ENCODE data around the gene NONO. TPM values are rescaled to one million over a fixed set of nuclear protein-coding genes. Genes with fewer than 3 reads are reported as not detected.
A peak's percentile ranks its signal among the peaks of the same experiment; 100 is the strongest.

The NONO gene
- total and polyA plus RNA-seq, 2 experiments from 2014 or later, result 342 to 656 TPM

DNA sequence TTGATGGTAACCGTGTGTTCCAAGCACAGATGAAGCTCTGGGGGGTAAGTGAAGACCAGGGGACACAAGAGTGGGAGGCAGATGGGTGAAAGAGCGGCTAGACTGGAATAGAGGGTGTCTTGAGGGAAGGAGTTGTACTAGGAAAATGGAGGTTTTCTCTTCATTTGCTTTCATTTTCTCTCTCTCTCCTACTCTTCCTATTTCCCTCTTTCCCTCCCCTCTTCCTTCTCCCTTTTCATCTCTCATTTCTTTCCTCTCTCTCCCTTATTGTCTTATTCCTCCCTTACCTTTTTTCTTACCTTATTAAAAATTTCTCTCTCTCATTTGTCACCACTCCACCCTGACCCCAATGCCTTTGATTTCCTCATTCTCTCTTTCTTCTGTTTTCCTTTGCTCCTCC lies 21.1 kb downstream of the NONO start:
- TF ChIP-seq EZH2phosphoT487 (IDR thresholded peaks at IDR 0.05; ENCODE audit: unreplicated experiment), result no peak
- Mint-ChIP-seq H3K27ac (no peak overlapping the region), H3K4me3 (no peak overlapping the region), H3K9me3 (no peaks in the 10 kb centered on the region), H3K27me3 (ENCODE audit: insufficient read depth, low read depth, poor library complexity) (peaks cover 4% of the 10 kb centered on the region), H3K4me1 (peaks cover 14% of the 10 kb centered on the region; the same call in 2 of the 3 replicates), H3K36me3 (ENCODE audit: low read depth) (peaks cover 51% of the 10 kb centered on the region)
- Histone ChIP-seq H3F3A (replicated peaks; ENCODE audit: low read depth) (no peaks in the 10 kb centered on the region), H3K79me2 (replicated peaks; ENCODE audit: insufficient read depth) (no peaks in the 10 kb centered on the region), H2AFZ (no peak overlapping the region), H3K36me3 (ENCODE audit: insufficient read depth) (no peaks in the 10 kb centered on the region; the same call in 1 of the 2 replicates), H3K9me2 (ENCODE audit: insufficient read depth) (no peaks in the 10 kb centered on the region), H4K20me1 (replicated peaks; ENCODE audit: insufficient read depth) (no peaks in the 10 kb centered on the region), H3K4me3 (no peak overlapping the region), H3K4me2 (no peak overlapping the region), H3K4me1 (ENCODE audit: insufficient read depth) (no peaks in the 10 kb centered on the region), H3K27ac (ENCODE audit: low read depth) (no peak overlapping the region), H3K27me3 (ENCODE audit: insufficient read depth) (no peaks in the 10 kb centered on the region)
- ATAC-seq (no peak), DNase-seq (ENCODE audit: low spot score) (no peak)

DNA sequence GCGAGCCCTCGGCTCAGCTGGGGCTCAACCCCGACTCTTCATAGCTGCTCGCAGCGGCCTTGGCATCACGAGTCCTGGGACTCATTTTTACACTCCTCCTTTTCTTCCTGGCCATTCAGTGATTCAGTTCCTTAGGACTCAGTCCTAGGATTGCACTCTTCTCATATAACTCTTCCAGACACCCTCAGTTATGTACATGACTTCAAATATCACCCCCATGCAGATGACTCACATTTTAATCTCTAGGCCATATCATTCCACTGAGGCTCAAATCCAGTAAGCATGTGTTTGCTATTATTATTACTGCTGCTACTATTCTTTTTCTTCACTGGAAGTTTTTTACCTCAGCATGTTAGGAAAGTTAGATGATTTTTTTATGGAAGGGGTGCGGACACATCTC lies 32.5 kb downstream of the NONO start:
- Histone ChIP-seq H3K79me2 (replicated peaks; ENCODE audit: insufficient read depth) (no peaks in the 10 kb centered on the region), H4K20me1 (replicated peaks; ENCODE audit: insufficient read depth) (no peaks in the 10 kb centered on the region), H3K4me2 (no peak overlapping the region), H3K4me3 (no peak overlapping the region), H3K27me3 (ENCODE audit: insufficient read depth) (no peaks in the 10 kb centered on the region), H2AFZ (no peak overlapping the region), H3K9me2 (ENCODE audit: insufficient read depth) (no peaks in the 10 kb centered on the region), H3F3A (replicated peaks; ENCODE audit: low read depth) (no peaks in the 10 kb centered on the region), H3K4me1 (ENCODE audit: insufficient read depth) (no peaks in the 10 kb centered on the region), H3K36me3 (ENCODE audit: insufficient read depth) (no peaks in the 10 kb centered on the region), H3K27ac (ENCODE audit: low read depth) (no peak overlapping the region)
- 0 out of 2 replicates have a peak overlapping the region, but pooled peaks have one; percentile 4 for H3K27ac Mint-ChIP-seq
- no peak for DNase-seq (ENCODE audit: low spot score)
- no peak for ATAC-seq
- no peaks in the 10 kb centered on the region for H3K9me3 Mint-ChIP-seq
- peaks cover 12% of the 10 kb centered on the region for H3K36me3 Mint-ChIP-seq (ENCODE audit: low read depth)
- H3K4me1 Mint-ChIP-seq, result no peaks in the 10 kb centered on the region
- peaks cover 1% of the 10 kb centered on the region for H3K27me3 Mint-ChIP-seq (ENCODE audit: insufficient read depth, low read depth, poor library complexity)
- no peak overlapping the region for H3K4me3 Mint-ChIP-seq
- TF ChIP-seq EZH2 (IDR thresholded peaks at IDR 0.05; ENCODE audit: low read depth, unreplicated experiment) (no peak), STAT1 (IDR thresholded peaks at IDR 0.05; ENCODE audit: unreplicated experiment) (no peak), EZH2phosphoT487 (IDR thresholded peaks at IDR 0.05; ENCODE audit: unreplicated experiment) (no peak), POLR2AphosphoS5 (IDR thresholded peaks at IDR 0.05; ENCODE audit: low read depth) (no peak), JUNB (IDR thresholded peaks at IDR 0.05; ENCODE audit: unreplicated experiment) (no peak), NANOG (IDR thresholded peaks at IDR 0.05; ENCODE audit: borderline replicate concordance) (no peak), CREB1 (CRISPR knock-in tag; IDR thresholded peaks at IDR 0.05; ENCODE audit: low read depth) (no peak), ZNF331 (CRISPR knock-in tag; IDR thresholded peaks at IDR 0.05; ENCODE audit: low read depth) (no peak)
- TF ChIP-seq, protein P1, sequence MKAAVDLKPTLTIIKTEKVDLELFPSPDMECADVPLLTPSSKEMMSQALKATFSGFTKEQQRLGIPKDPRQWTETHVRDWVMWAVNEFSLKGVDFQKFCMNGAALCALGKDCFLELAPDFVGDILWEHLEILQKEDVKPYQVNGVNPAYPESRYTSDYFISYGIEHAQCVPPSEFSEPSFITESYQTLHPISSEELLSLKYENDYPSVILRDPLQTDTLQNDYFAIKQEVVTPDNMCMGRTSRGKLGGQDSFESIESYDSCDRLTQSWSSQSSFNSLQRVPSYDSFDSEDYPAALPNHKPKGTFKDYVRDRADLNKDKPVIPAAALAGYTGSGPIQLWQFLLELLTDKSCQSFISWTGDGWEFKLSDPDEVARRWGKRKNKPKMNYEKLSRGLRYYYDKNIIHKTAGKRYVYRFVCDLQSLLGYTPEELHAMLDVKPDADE (IDR thresholded peaks at IDR 0.05), result no peak
- TF ChIP-seq, protein P2, sequence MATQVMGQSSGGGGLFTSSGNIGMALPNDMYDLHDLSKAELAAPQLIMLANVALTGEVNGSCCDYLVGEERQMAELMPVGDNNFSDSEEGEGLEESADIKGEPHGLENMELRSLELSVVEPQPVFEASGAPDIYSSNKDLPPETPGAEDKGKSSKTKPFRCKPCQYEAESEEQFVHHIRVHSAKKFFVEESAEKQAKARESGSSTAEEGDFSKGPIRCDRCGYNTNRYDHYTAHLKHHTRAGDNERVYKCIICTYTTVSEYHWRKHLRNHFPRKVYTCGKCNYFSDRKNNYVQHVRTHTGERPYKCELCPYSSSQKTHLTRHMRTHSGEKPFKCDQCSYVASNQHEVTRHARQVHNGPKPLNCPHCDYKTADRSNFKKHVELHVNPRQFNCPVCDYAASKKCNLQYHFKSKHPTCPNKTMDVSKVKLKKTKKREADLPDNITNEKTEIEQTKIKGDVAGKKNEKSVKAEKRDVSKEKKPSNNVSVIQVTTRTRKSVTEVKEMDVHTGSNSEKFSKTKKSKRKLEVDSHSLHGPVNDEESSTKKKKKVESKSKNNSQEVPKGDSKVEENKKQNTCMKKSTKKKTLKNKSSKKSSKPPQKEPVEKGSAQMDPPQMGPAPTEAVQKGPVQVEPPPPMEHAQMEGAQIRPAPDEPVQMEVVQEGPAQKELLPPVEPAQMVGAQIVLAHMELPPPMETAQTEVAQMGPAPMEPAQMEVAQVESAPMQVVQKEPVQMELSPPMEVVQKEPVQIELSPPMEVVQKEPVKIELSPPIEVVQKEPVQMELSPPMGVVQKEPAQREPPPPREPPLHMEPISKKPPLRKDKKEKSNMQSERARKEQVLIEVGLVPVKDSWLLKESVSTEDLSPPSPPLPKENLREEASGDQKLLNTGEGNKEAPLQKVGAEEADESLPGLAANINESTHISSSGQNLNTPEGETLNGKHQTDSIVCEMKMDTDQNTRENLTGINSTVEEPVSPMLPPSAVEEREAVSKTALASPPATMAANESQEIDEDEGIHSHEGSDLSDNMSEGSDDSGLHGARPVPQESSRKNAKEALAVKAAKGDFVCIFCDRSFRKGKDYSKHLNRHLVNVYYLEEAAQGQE (IDR thresholded peaks at IDR 0.05; ENCODE audit: unreplicated experiment), result no peak
- TF ChIP-seq, protein P3, sequence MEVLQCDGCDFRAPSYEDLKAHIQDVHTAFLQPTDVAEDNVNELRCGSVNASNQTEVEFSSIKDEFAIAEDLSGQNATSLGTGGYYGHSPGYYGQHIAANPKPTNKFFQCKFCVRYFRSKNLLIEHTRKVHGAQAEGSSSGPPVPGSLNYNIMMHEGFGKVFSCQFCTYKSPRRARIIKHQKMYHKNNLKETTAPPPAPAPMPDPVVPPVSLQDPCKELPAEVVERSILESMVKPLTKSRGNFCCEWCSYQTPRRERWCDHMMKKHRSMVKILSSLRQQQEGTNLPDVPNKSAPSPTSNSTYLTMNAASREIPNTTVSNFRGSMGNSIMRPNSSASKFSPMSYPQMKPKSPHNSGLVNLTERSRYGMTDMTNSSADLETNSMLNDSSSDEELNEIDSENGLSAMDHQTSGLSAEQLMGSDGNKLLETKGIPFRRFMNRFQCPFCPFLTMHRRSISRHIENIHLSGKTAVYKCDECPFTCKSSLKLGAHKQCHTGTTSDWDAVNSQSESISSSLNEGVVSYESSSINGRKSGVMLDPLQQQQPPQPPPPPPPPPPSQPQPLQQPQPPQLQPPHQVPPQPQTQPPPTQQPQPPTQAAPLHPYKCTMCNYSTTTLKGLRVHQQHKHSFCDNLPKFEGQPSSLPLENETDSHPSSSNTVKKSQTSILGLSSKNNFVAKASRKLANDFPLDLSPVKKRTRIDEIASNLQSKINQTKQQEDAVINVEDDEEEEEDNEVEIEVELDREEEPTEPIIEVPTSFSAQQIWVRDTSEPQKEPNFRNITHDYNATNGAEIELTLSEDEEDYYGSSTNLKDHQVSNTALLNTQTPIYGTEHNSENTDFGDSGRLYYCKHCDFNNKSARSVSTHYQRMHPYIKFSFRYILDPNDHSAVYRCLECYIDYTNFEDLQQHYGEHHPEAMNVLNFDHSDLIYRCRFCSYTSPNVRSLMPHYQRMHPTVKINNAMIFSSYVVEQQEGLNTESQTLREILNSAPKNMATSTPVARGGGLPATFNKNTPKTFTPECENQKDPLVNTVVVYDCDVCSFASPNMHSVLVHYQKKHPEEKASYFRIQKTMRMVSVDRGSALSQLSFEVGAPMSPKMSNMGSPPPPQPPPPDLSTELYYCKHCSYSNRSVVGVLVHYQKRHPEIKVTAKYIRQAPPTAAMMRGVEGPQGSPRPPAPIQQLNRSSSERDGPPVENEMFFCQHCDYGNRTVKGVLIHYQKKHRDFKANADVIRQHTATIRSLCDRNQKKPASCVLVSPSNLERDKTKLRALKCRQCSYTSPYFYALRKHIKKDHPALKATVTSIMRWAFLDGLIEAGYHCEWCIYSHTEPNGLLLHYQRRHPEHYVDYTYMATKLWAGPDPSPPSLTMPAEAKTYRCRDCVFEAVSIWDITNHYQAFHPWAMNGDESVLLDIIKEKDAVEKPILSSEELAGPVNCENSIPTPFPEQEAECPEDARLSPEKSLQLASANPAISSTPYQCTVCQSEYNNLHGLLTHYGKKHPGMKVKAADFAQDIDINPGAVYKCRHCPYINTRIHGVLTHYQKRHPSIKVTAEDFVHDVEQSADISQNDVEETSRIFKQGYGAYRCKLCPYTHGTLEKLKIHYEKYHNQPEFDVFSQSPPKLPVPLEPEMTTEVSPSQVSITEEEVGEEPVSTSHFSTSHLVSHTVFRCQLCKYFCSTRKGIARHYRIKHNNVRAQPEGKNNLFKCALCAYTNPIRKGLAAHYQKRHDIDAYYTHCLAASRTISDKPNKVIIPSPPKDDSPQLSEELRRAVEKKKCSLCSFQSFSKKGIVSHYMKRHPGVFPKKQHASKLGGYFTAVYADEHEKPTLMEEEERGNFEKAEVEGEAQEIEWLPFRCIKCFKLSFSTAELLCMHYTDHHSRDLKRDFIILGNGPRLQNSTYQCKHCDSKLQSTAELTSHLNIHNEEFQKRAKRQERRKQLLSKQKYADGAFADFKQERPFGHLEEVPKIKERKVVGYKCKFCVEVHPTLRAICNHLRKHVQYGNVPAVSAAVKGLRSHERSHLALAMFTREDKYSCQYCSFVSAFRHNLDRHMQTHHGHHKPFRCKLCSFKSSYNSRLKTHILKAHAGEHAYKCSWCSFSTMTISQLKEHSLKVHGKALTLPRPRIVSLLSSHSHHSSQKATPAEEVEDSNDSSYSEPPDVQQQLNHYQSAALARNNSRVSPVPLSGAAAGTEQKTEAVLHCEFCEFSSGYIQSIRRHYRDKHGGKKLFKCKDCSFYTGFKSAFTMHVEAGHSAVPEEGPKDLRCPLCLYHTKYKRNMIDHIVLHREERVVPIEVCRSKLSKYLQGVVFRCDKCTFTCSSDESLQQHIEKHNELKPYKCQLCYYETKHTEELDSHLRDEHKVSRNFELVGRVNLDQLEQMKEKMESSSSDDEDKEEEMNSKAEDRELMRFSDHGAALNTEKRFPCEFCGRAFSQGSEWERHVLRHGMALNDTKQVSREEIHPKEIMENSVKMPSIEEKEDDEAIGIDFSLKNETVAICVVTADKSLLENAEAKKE (CRISPR knock-in tag; IDR thresholded peaks at IDR 0.05), result no peak

Data from GM23338 (cell line).